ENCODE data around the gene RASGRF1.
"Not testable (repeated sequence)": the region's sequence is repeated elsewhere in the genome, so short reads cannot be mapped to it uniquely, and the experiment has no call there.

Gene RASGRF1

GRCh38 chr15:79090487-79091203, at the start of gene RASGRF1:
Gene RASGRF1 (minus strand): TSS chr15:79090780. CDS start chr15:79090498, 282 bp downstream.
- DNase-seq = no peak

- no peak for DNase-seq
These were observed 46.0 kb upstream of the RASGRF1 start for GRCh38 chr15:79136434-79137046.

- no peak for DNase-seq
These were observed 42.7 kb upstream of the RASGRF1 start for GRCh38 chr15:79133309-79133708.

- no peak for DNase-seq
These were observed 42.2 kb upstream of the RASGRF1 start for GRCh38 chr15:79132770-79133169.

- no peak for DNase-seq
These were observed 41.8 kb upstream of the RASGRF1 start for GRCh38 chr15:79132361-79132760.

GRCh38 chr15:79130535-79131130, 40.1 kb upstream of the RASGRF1 start:
- DNase-seq = no peak

- DNase-seq = no peak
These were observed 38.7 kb upstream of the RASGRF1 start for GRCh38 chr15:79129235-79129634.

GRCh38 chr15:79128556-79128955, 38.0 kb upstream of the RASGRF1 start:
- no peak for DNase-seq

GRCh38 chr15:79124388-79124787, 33.8 kb upstream of the RASGRF1 start:
- no peak for DNase-seq

GRCh38 chr15:79122991-79123390, 32.4 kb upstream of the RASGRF1 start:
- no peak for DNase-seq

- no peak for DNase-seq
These were observed 31.8 kb upstream of the RASGRF1 start for GRCh38 chr15:79122391-79122790.

- no peak for DNase-seq
These were observed 31.0 kb upstream of the RASGRF1 start for GRCh38 chr15:79121571-79121970.

GRCh38 chr15:79117442-79118204, 27.0 kb upstream of the RASGRF1 start:
- no peak for DNase-seq

GRCh38 chr15:79116771-79117170, 26.2 kb upstream of the RASGRF1 start:
- DNase-seq = no peak

- DNase-seq = no peak
These were observed 25.5 kb upstream of the RASGRF1 start for GRCh38 chr15:79115986-79116665.

GRCh38 chr15:79113831-79114230, 23.3 kb upstream of the RASGRF1 start:
- no peak for DNase-seq

GRCh38 chr15:79111404-79111803, 20.8 kb upstream of the RASGRF1 start:
- not testable (repeated sequence) for DNase-seq

- DNase-seq = no peak
These were observed 14.6 kb upstream of the RASGRF1 start for GRCh38 chr15:79105141-79105540.

GRCh38 chr15:79102595-79102994, 12.0 kb upstream of the RASGRF1 start:
- DNase-seq = no peak

GRCh38 chr15:79101866-79102581, 11.4 kb upstream of the RASGRF1 start:
- no peak for DNase-seq

- no peak for DNase-seq
These were observed 9.1 kb upstream of the RASGRF1 start for GRCh38 chr15:79099692-79100091.

- DNase-seq = no peak
These were observed 4.0 kb upstream of the RASGRF1 start for GRCh38 chr15:79094611-79095021.

Measured in NCI-H1417 treated with DMSO at 0.1 percent for 48 hours (cell line).